ENCODE results near the gene ATM.

Gene ATM

GRCh38 chr11:108222574-108223347, at the start of gene ATM, which contains the start of gene NPAT:
ATM (plus strand) TSS chr11:108223067; CDS start chr11:108227625, 4,558 bp downstream.
NPAT (minus strand) TSS chr11:108222638; CDS start chr11:108222536, 102 bp downstream.
- DNase-seq, result peak; percentile 100

- no peak for DNase-seq
Observed at GRCh38 chr11:108177570-108177969, 45.3 kb upstream of the ATM start.

GRCh38 chr11:108193725-108194124, 29.1 kb upstream of the ATM start:
- no peak for DNase-seq

- no peak for DNase-seq
Observed at GRCh38 chr11:108196901-108197300, 26.0 kb upstream of the ATM start.

- DNase-seq, result no peak
Observed at GRCh38 chr11:108197351-108197750, 25.5 kb upstream of the ATM start.

- DNase-seq, result no peak
Observed at GRCh38 chr11:108198833-108199232, 24.0 kb upstream of the ATM start.

GRCh38 chr11:108199446-108200321, 23.2 kb upstream of the ATM start:
- no peak for DNase-seq

- DNase-seq, result no peak
Observed at GRCh38 chr11:108203075-108203474, 19.8 kb upstream of the ATM start.

- no peak for DNase-seq
Observed at GRCh38 chr11:108204376-108204775, 18.5 kb upstream of the ATM start.

GRCh38 chr11:108204929-108205499, 17.9 kb upstream of the ATM start:
- DNase-seq, result no peak

- no peak for DNase-seq
Observed at GRCh38 chr11:108206171-108206570, 16.7 kb upstream of the ATM start.

GRCh38 chr11:108206969-108207682, 15.7 kb upstream of the ATM start:
- DNase-seq, result no peak

GRCh38 chr11:108207683-108208060, 15.2 kb upstream of the ATM start:
- DNase-seq, result no peak

- no peak for DNase-seq
Observed at GRCh38 chr11:108210441-108210840, 12.4 kb upstream of the ATM start.

GRCh38 chr11:108213784-108214183, 9.1 kb upstream of the ATM start:
- no peak for DNase-seq

- no peak for DNase-seq
Observed at GRCh38 chr11:108216988-108217387, 5.9 kb upstream of the ATM start.

GRCh38 chr11:108218455-108218854, 4.4 kb upstream of the ATM start:
- no peak for DNase-seq

- DNase-seq, result no peak
Observed at GRCh38 chr11:108218912-108219783, 3.7 kb upstream of the ATM start.

- no peak for DNase-seq
Observed at GRCh38 chr11:108220721-108221336, 2.0 kb upstream of the ATM start.

GRCh38 chr11:108221371-108221770, 1.5 kb upstream of the ATM start:
- DNase-seq, result no peak

- no peak for DNase-seq
Observed at GRCh38 chr11:108221911-108222573, 825 bp upstream of the ATM start.

All from kidney glomerular epithelial cell (primary cell).